MM.1S (cell line): ENCODE measurements around the gene ZFP36L2.
"Not testable (repeated sequence)": the region's sequence is repeated elsewhere in the genome, so short reads cannot be mapped to it uniquely, and the experiment has no call there.

Experiments used
- DNase-seq: peaks from one replicate; pipeline ENCODE4 v3.0.0-alpha.2; 2015
- H2AFZ ChIP-seq: fragments of 300-600 bp; sonication (generic); 2 replicates; pipeline ENCODE4 v1.6.0; 2016; ENCODE audit warnings: antibody characterized with exemption, low read length
- H3F3A ChIP-seq: fragments of 300-600 bp; sonication (generic); 2 replicates; pipeline ENCODE4 v1.6.1; 2016; ENCODE audit warnings: mild to moderate bottlenecking, antibody characterized with exemption, low read length, moderate library complexity, mixed read lengths; ENCODE audit not compliant: insufficient read depth
- H3K27ac ChIP-seq: fragments of 300-600 bp; sonication (generic); 2 replicates; pipeline ENCODE4 v1.5.1; 2016; ENCODE audit warnings: mild to moderate bottlenecking, low read length
- H3K27me3 ChIP-seq: fragments of 300-600 bp; sonication (generic); replicated peaks from 2 replicates; pipeline ENCODE4 v1.6.0; 2016; ENCODE audit warnings: low read length; ENCODE audit not compliant: insufficient read depth
- H3K36me3 ChIP-seq: fragments of 300-600 bp; sonication (generic); replicated peaks from 2 replicates; pipeline ENCODE4 v1.6.1; 2016; ENCODE audit warnings: mild to moderate bottlenecking, low read length, mixed read lengths; ENCODE audit not compliant: insufficient read depth
- H3K4me1 ChIP-seq: fragments of 300-600 bp; sonication (generic); 2 replicates; pipeline ENCODE4 v1.6.1; 2016; ENCODE audit warnings: low read length, mixed read lengths
- H3K4me2 ChIP-seq: fragments of 300-600 bp; sonication (generic); 2 replicates; pipeline ENCODE4 v1.6.0; 2016; ENCODE audit warnings: low read depth, low read length
- H3K4me3 ChIP-seq: fragments of 300-600 bp; sonication (generic); 2 replicates; pipeline ENCODE4 v1.5.1; 2016; ENCODE audit warnings: low read length, mixed read lengths
- H3K79me2 ChIP-seq: fragments of 300-600 bp; sonication (generic); 2 replicates; pipeline ENCODE4 v1.6.1; 2016; ENCODE audit warnings: mixed run types, low read length, mixed read lengths
- H3K9ac ChIP-seq: fragments of 300-600 bp; sonication (generic); 2 replicates; pipeline ENCODE4 v1.6.1; 2016; ENCODE audit warnings: low read length, mixed read lengths
- H3K9me2 ChIP-seq: fragments of 300-600 bp; sonication (generic); replicated peaks from 2 replicates; pipeline ENCODE4 v1.6.1; 2016; ENCODE audit warnings: mild to moderate bottlenecking, low read length, mixed read lengths; ENCODE audit not compliant: insufficient read depth
- H3K9me3 ChIP-seq: fragments of 300-600 bp; sonication (generic); replicated peaks from 2 replicates; pipeline ENCODE4 v1.6.1; 2016; ENCODE audit warnings: mild to moderate bottlenecking, low read length, mixed read lengths; ENCODE audit not compliant: insufficient read depth
- H4K20me1 ChIP-seq: fragments of 300-600 bp; sonication (generic); 2 replicates; pipeline ENCODE4 v1.6.1; 2016; ENCODE audit warnings: mild to moderate bottlenecking, low read length, moderate library complexity, mixed read lengths; ENCODE audit not compliant: insufficient read depth
- EZH2 ChIP-seq: fragments of 300-600 bp; sonication (generic); optimal IDR thresholded peaks from 2 replicates; pipeline ENCODE3; 2017; ENCODE audit warnings: low read depth, mild to moderate bottlenecking, antibody characterized with exemption, low read length, mixed read lengths
- EZH2phosphoT487 ChIP-seq: fragments of 300-600 bp; sonication (generic); IDR thresholded peaks from 2 replicates; pipeline ENCODE4 v1.6.1; 2018; ENCODE audit warnings: antibody characterized with exemption, low read length
- TF ChIP-seq, protein P1 (sequence below): fragments of 300-600 bp; sonication (generic); IDR thresholded peaks from 2 replicates; pipeline ENCODE4 v1.5.1; 2016; ENCODE audit warnings: antibody characterized with exemption, low read length, mixed read lengths

Gene ZFP36L2

DNA sequence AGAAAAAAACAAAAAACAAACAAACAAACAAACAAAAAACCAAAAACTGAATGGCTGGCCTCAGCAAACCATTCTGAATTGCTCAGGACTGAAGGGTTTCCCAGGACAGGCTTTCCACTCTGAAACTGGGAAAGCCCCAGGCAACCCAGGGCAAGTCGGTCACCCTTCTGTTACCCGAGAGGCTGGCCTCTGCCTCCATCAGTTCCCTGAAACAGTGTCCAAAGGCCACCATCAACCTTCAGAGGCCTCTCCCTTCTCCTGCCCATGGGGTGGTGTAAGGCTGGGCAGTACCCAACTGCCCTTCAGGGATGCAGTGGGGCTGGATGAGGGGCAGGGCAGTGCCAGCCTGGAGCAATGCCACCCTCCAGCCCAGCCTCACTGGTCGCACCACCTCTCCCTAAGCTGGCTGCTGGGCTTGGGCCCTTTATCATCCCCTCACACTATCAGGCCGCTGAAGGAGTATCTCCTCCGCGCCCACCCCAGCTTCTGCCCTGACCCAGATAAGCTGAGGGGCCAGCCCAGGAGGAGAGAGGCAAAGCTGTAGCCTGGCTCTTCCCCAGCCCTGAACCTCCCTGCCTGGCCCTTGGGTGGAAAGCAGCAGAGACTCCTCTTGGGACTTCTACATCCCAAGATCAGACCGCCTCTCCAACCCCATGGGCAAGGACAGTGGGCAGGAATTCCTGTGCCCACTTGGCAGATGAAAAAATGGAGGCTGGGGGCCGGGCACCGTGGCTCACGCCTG is 35.9 kb downstream of the ZFP36L2 start:
- Histone ChIP-seq H3K9me3 (no peaks in the 10 kb centered on the region), H3K4me3 (no peak overlapping the region), H3K4me1 (no peaks in the 10 kb centered on the region), H3K27me3 (no peaks in the 10 kb centered on the region), H3K79me2 (no peaks in the 10 kb centered on the region), H3K9me2 (no peaks in the 10 kb centered on the region), H3F3A (no peaks in the 10 kb centered on the region), H4K20me1 (no peaks in the 10 kb centered on the region), H3K36me3 (no peaks in the 10 kb centered on the region), H3K9ac (no peak overlapping the region), H2AFZ (no peak overlapping the region), H3K4me2 (no peak overlapping the region), H3K27ac (no peak overlapping the region)
- TF ChIP-seq, protein P1, sequence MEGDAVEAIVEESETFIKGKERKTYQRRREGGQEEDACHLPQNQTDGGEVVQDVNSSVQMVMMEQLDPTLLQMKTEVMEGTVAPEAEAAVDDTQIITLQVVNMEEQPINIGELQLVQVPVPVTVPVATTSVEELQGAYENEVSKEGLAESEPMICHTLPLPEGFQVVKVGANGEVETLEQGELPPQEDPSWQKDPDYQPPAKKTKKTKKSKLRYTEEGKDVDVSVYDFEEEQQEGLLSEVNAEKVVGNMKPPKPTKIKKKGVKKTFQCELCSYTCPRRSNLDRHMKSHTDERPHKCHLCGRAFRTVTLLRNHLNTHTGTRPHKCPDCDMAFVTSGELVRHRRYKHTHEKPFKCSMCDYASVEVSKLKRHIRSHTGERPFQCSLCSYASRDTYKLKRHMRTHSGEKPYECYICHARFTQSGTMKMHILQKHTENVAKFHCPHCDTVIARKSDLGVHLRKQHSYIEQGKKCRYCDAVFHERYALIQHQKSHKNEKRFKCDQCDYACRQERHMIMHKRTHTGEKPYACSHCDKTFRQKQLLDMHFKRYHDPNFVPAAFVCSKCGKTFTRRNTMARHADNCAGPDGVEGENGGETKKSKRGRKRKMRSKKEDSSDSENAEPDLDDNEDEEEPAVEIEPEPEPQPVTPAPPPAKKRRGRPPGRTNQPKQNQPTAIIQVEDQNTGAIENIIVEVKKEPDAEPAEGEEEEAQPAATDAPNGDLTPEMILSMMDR = no peak
- TF ChIP-seq EZH2phosphoT487 (no peak), EZH2 (no peak)
- DNase-seq = no peak

DNA sequence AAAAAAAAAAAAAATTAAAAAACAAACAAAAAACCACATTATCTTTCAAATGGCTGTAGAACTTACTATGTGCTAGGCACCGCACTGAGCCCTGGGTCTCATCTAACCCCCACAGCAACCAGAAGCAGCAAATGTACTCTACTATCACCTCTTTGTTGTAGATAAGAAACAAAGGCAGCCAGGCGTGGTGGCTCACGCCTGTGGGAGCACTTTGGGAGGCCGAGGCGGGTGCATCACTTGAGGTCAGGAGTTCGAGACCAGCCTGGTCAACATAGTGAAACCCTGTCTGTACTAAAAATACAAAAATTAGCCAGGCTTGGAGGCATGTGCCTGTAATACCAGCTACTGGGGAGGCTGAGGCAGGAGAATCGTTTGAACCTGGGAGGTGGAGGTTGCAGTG is 36.5 kb downstream of the ZFP36L2 start:
- H3K9me2 ChIP-seq, H3K27ac ChIP-seq, H3K79me2 ChIP-seq, H3K4me1 ChIP-seq, H3K36me3 ChIP-seq, H3K4me3 ChIP-seq, H3K9ac ChIP-seq, DNase-seq, H3K4me2 ChIP-seq, H3K9me3 ChIP-seq, H4K20me1 ChIP-seq, H3K27me3 ChIP-seq, H3F3A ChIP-seq, H2AFZ ChIP-seq: not testable (repeated sequence)

DNA sequence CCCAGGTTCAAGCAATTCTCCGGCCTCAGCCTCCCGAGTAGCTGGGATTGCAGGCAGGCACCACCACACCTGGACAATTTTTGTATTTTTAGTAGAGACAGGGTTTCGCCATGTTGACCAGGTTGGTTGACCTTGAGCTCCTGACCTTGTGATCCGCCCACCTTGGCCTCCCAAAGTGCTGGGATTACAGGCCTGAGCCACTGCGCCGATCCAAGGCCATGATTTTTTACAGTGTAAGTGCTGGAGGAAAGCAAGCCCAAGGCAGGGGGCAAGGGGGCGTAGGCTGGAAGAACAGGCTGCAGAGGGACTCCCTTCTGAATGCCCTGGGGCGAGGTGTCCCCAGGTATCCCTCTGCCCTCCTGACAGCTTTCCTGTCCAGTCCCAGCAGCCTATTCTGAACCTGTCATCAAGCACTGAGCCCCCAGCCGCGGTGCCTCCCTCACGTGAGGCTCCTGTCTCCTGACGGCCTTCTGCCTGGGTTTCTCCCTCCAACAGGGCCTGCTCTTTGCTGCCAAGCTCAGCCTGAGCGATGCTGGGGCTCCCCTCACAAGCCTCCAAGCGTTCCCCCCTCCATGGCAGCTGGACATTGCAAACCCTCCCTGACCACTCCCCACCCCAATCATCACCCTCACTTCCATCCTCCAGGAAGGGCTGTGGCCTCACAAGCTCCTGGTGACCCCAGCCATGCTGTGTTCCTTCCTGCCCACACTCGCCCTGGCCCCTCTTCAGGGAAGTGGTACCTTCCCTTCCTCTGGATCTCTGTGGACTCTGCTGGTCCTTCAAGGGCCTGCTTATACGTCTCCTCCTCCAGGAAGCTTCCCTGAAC is 37.6 kb downstream of the ZFP36L2 start:
- no peaks in the 10 kb centered on the region for H3F3A ChIP-seq
- H3K9ac ChIP-seq = no peak overlapping the region
- H4K20me1 ChIP-seq = no peaks in the 10 kb centered on the region
- H3K4me2 ChIP-seq = no peak overlapping the region
- no peaks in the 10 kb centered on the region for H3K79me2 ChIP-seq
- H3K4me3 ChIP-seq = no peak overlapping the region
- no peak overlapping the region for H2AFZ ChIP-seq
- no peak overlapping the region for H3K27ac ChIP-seq
- H3K9me2 ChIP-seq = no peaks in the 10 kb centered on the region
- no peaks in the 10 kb centered on the region for H3K4me1 ChIP-seq
- no peak for DNase-seq
- no peaks in the 10 kb centered on the region for H3K9me3 ChIP-seq
- no peaks in the 10 kb centered on the region for H3K27me3 ChIP-seq
- TF ChIP-seq, protein P1 = no peak
- TF ChIP-seq EZH2 = no peak
- H3K36me3 ChIP-seq = no peaks in the 10 kb centered on the region
